GM23248 (cell line): ENCODE results near the gene MSANTD2. TPM values are rescaled to one million over a fixed set of nuclear protein-coding genes. Genes with fewer than 3 reads are reported as not detected.
A peak's percentile ranks its signal among the peaks of the same experiment; 100 is the strongest.

Experiments
- DNase-seq: peaks from one replicate; pipeline ENCODE4 v3.0.0-alpha.2; 2015
- H2AFZ ChIP-seq: fragments of 200-600 bp; sonication (generic); 2 replicates; pipeline ENCODE4 v1.6.1; 2016; ENCODE audit warnings: antibody characterized with exemption
- H3F3A ChIP-seq: fragments of 200-600 bp; sonication (generic); 2 replicates; pipeline ENCODE4 v1.6.1; 2016; ENCODE audit warnings: mild to moderate bottlenecking, antibody characterized with exemption, mixed run types; ENCODE audit not compliant: insufficient read depth
- H3K27ac ChIP-seq: fragments of 200-600 bp; sonication (generic); 2 replicates; pipeline ENCODE4 v1.5.1; 2016; ENCODE audit warnings: mild to moderate bottlenecking
- H3K27me3 ChIP-seq: fragments of 200-600 bp; sonication (generic); replicated peaks from 2 replicates; pipeline ENCODE4 v1.6.1; 2016; ENCODE audit warnings: mild to moderate bottlenecking; ENCODE audit not compliant: insufficient read depth
- H3K36me3 ChIP-seq: fragments of 200-600 bp; sonication (generic); 2 replicates; pipeline ENCODE4 v1.6.1; 2016; ENCODE audit warnings: low read depth, mild to moderate bottlenecking
- H3K4me1 ChIP-seq: fragments of 200-600 bp; sonication (generic); 2 replicates; pipeline ENCODE4 v1.6.1; 2016; ENCODE audit warnings: mild to moderate bottlenecking; ENCODE audit not compliant: insufficient read depth
- H3K4me2 ChIP-seq: fragments of 200-600 bp; sonication (generic); one replicate; pipeline ENCODE4 v1.6.1; 2016; ENCODE audit warnings: mild to moderate bottlenecking; ENCODE audit not compliant: unreplicated experiment
- H3K4me3 ChIP-seq: fragments of 200-600 bp; sonication (generic); 2 replicates; pipeline ENCODE4 v1.5.1; 2016; ENCODE audit warnings: mild to moderate bottlenecking
- H3K79me2 ChIP-seq: fragments of 200-600 bp; sonication (generic); 2 replicates; pipeline ENCODE4 v1.6.1; 2016; ENCODE audit warnings: mild to moderate bottlenecking; ENCODE audit not compliant: insufficient read depth
- H3K9ac ChIP-seq: fragments of 200-600 bp; sonication (generic); 2 replicates; pipeline ENCODE4 v1.6.1; 2016; ENCODE audit warnings: mild to moderate bottlenecking
- H3K9me2 ChIP-seq: fragments of 200-600 bp; sonication (generic); 2 replicates; pipeline ENCODE4 v1.6.1; 2016; ENCODE audit warnings: mixed run types, mild to moderate bottlenecking, moderate library complexity; ENCODE audit not compliant: insufficient read depth
- H3K9me3 ChIP-seq: fragments of 200-600 bp; sonication (generic); one replicate; pipeline ENCODE4 v1.6.1; 2017; ENCODE audit warnings: low read depth
- H4K20me1 ChIP-seq: fragments of 200-600 bp; sonication (generic); 2 replicates; pipeline ENCODE4 v1.6.0; 2016; ENCODE audit not compliant: insufficient read depth
- EZH2 ChIP-seq: fragments of 200-600 bp; sonication (generic); IDR thresholded peaks from 2 replicates; pipeline ENCODE4 v1.6.1; 2018; ENCODE audit warnings: antibody characterized with exemption, mild to moderate bottlenecking; ENCODE audit not compliant: insufficient read depth, poor library complexity, severe bottlenecking
- EZH2phosphoT487 ChIP-seq: fragments of 200-600 bp; sonication (generic); IDR thresholded peaks from 2 replicates; pipeline ENCODE4 v1.6.1; 2018; ENCODE audit warnings: antibody characterized with exemption, moderate library complexity, mild to moderate bottlenecking, low read depth; ENCODE audit not compliant: insufficient read depth
- WGBS, 2 experiments: methylation state at CpG; one replicate each; pipeline ENCODE4 v1.1.6; 2015 to 2017; ENCODE audit warnings: low lambda C conversion rate in 2 of 2, low coverage in 1 of 2; ENCODE audit errors: missing lambda C conversion rate in 2 of 2; 5-methylcytosine and 5-hydroxymethylcytosine counted together
- in situ Hi-C: fragments of 300-500 bp; cut with MboI; formaldehyde crosslinking; loops from 2 replicates; pipeline ENCODE4 v1.15.0; 2020
- polyA plus RNA-seq: library from polyadenylated mRNA; unstranded; fragments of >200 nt; fragmentation: Nextera tagmentation; extraction: Ambion mirVana; gene quantifications from 2 replicates; pipeline ENCODE4 v1.2.1, GENCODE V29; 2016
- total RNA-seq: library from RNA; depleted of rRNA; stranded (reverse); fragments of >200 nt; shearing (Covaris generic); gene quantifications from 2 replicates; pipeline ENCODE4 v1.2.3, GENCODE V29; 2014

The MSANTD2 gene
- total and polyA plus RNA-seq, 2 experiments from 2014 or later, result 6.0 to 8.4 TPM

- H3K27ac ChIP-seq, result no peak overlapping the region
- in situ Hi-C loops, result no loop called here
- no peak overlapping the region for H2AFZ ChIP-seq
- WGBS, 2 experiments, result 36 to 43% methylated on average over 4 of the region's 4 CpGs
- DNase-seq, result no peak
- no peaks in the 10 kb centered on the region for H3K79me2 ChIP-seq
- H3K4me1 ChIP-seq, result 0 out of 2 replicates have a peak, but pooled peaks cover under 1% of the 10 kb centered on the region
- H4K20me1 ChIP-seq, result no peaks in the 10 kb centered on the region
- TF ChIP-seq EZH2 (no peak), EZH2phosphoT487 (no peak)
- no peak overlapping the region for H3K4me3 ChIP-seq
- no peak overlapping the region for H3K4me2 ChIP-seq
- no peaks in the 10 kb centered on the region for H3K9me3 ChIP-seq
- H3F3A ChIP-seq, result no peaks in the 10 kb centered on the region
- no peak overlapping the region for H3K9ac ChIP-seq
- no peaks in the 10 kb centered on the region for H3K9me2 ChIP-seq
- no peaks in the 10 kb centered on the region for H3K36me3 ChIP-seq
- peaks cover 87% of the 10 kb centered on the region for H3K27me3 ChIP-seq
Measured at GRCh38 chr11:124842305-124842704, 42.1 kb upstream of the MSANTD2 start.

- no peaks in the 10 kb centered on the region for H3F3A ChIP-seq
- no peaks in the 10 kb centered on the region for H3K9me3 ChIP-seq
- H3K4me2 ChIP-seq, result no peak overlapping the region
- H3K79me2 ChIP-seq, result no peaks in the 10 kb centered on the region
- H3K9me2 ChIP-seq, result no peaks in the 10 kb centered on the region
- DNase-seq, result no peak
- 53 to 58% methylated on average over 2 of the region's 2 CpGs for WGBS, 2 experiments
- H2AFZ ChIP-seq, result no peak overlapping the region
- TF ChIP-seq EZH2phosphoT487, result no peak
- TF ChIP-seq EZH2, result no peak
- no peak overlapping the region for H3K4me3 ChIP-seq
- H3K27ac ChIP-seq, result no peak overlapping the region
- no peak overlapping the region for H3K9ac ChIP-seq
- H4K20me1 ChIP-seq, result no peaks in the 10 kb centered on the region
- no peaks in the 10 kb centered on the region for H3K36me3 ChIP-seq
- in situ Hi-C loops, result no loop called here
- H3K27me3 ChIP-seq, result peaks cover 82% of the 10 kb centered on the region
- H3K4me1 ChIP-seq, result 0 out of 2 replicates have a peak, but pooled peaks cover 3% of the 10 kb centered on the region
Measured at GRCh38 chr11:124841840-124842239, 41.6 kb upstream of the MSANTD2 start.

- Histone ChIP-seq H3K9ac (no peak overlapping the region), H3K4me2 (no peak overlapping the region), H3F3A (0 out of 2 replicates have a peak, but pooled peaks cover 3% of the 10 kb centered on the region), H4K20me1 (no peaks in the 10 kb centered on the region), H3K27ac (no peak overlapping the region), H3K36me3 (no peaks in the 10 kb centered on the region), H3K9me2 (no peaks in the 10 kb centered on the region), H3K79me2 (no peaks in the 10 kb centered on the region), H3K9me3 (no peaks in the 10 kb centered on the region), H3K27me3 (peaks cover 76% of the 10 kb centered on the region), H3K4me3 (no peak overlapping the region), H2AFZ (no peak overlapping the region), H3K4me1 (0 out of 2 replicates have a peak, but pooled peaks cover 3% of the 10 kb centered on the region)
- in situ Hi-C loops, result no loop called here
- 30% methylated on average over 3 of the region's 3 CpGs for WGBS, 2 experiments
- TF ChIP-seq EZH2phosphoT487, result no peak
- no peak for TF ChIP-seq EZH2
- DNase-seq, result peak; percentile 38
Measured at GRCh38 chr11:124841201-124841600, 41.0 kb upstream of the MSANTD2 start.

GRCh38 chr11:124840666-124841065 lies 40.5 kb upstream of the MSANTD2 start:
- no peak for TF ChIP-seq EZH2
- no peak for TF ChIP-seq EZH2phosphoT487
- Histone ChIP-seq H3F3A (0 out of 2 replicates have a peak, but pooled peaks cover 6% of the 10 kb centered on the region), H2AFZ (no peak overlapping the region), H3K79me2 (no peaks in the 10 kb centered on the region), H3K4me1 (0 out of 2 replicates have a peak, but pooled peaks cover 3% of the 10 kb centered on the region), H4K20me1 (no peaks in the 10 kb centered on the region), H3K27me3 (peaks cover 70% of the 10 kb centered on the region), H3K9me2 (no peaks in the 10 kb centered on the region), H3K27ac (no peak overlapping the region), H3K9ac (no peak overlapping the region), H3K4me2 (no peak overlapping the region), H3K4me3 (no peak overlapping the region), H3K36me3 (no peaks in the 10 kb centered on the region), H3K9me3 (no peaks in the 10 kb centered on the region)
- WGBS, 2 experiments, result 52 to 55% methylated on average over 1 of the region's 1 CpG
- in situ Hi-C loops, result no loop called here
- DNase-seq, result no peak
